T-helper 1 cell (primary cell): ENCODE results near the gene HIF1A.
A peak's percentile ranks its signal among the peaks of the same experiment; 100 is the strongest.
"Not testable (repeated sequence)": the region's sequence is repeated elsewhere in the genome, so short reads cannot be mapped to it uniquely, and the experiment has no call there.

Source experiments
- DNase-seq, 5 donors: peaks; one replicate each; pipeline ENCODE4 v3.0.0-alpha.2; 2012 to 2020

HIF1A gene

DNA sequence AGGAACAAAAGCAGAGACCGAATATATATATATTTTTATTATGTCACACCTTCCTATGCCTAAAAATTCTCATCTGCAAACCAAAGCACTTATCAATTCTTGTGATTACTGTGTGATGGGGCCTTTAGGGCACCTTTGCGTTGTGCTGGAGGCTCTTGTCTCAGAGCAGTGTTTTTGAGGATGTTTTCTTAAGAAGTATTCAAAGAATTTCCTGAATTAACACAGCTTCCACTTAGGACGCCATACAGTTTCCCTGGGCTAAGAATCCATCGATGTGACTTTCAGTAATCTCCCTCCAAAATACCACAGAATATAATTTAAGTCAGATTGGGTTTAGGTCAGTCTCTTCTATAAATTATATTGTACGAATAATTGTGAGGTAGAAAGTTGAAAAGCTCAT, 22.0 kb upstream of the HIF1A start:
- DNase-seq: no peak

DNA sequence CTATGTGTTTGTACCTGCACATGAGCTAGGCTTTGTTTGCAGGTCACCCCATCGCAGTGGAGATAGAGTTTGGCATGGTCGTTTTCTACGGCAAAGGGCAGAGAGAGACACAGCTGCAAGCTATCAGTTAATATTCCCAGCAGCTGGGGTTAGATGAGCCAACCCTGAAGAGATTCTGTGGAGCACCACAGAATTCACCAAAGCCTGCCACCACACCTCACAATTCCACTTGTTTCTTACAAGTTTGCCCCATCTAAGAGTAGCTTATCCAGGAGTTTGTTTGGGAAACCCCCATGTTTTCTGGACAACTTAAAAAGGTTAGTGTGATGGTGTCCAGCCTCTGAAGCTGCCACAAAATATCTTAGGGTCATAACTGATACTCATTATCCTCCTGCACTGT, 20.0 kb upstream of the HIF1A start:
- no peak for DNase-seq

DNA sequence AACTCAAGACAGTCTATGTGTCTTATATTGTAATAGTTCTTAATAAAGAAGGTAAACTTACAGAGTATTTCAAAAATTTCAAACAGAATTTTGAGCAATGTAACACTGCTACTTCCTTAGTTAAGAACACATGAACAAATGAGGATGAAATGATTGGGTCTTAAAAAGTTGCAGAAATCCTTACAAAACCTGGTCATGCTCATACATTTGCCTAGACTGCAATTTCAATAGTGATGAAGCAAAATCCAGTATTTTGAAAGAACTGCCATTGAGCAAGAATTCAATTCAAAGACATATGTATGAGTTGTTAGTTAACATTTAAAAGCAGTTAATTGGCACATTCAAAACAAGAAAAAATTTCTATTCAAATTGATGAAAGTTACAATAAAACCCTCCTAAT, 17.8 kb upstream of the HIF1A start:
- DNase-seq: no peak

- no peak for DNase-seq
These were observed 16.3 kb upstream of the HIF1A start for GRCh38 chr14:61678975-61679374.

GRCh38 chr14:61681413-61681812, 13.9 kb upstream of the HIF1A start:
- DNase-seq: no peak

DNA sequence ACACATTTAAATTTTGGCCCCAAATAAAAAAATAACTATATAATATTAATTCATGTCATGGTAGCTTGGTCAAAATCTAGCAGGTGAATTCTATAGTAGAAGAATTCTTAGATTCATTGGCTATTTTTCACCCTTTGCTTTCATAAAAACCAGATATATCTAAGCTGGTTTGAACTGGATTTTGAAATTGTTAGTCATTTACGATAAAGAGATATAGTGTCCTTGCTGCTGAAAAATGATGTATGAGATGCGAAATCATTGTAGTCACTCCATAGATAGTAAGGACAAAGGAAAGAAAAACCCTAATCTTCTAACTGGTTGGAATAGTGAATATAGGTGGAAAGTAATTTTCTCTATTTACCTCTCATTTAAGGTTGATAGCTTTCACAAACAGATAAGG, 12.2 kb upstream of the HIF1A start:
- DNase-seq: no peak

GRCh38 chr14:61690039-61690438, 5.3 kb upstream of the HIF1A start:
- no peak for DNase-seq

GRCh38 chr14:61690982-61691381, 4.3 kb upstream of the HIF1A start:
- no peak for DNase-seq

GRCh38 chr14:61691495-61691894, 3.8 kb upstream of the HIF1A start:
- DNase-seq: peak in 1 of 5 donors; percentile 52

- DNase-seq: no peak
These were observed 1.3 kb upstream of the HIF1A start for GRCh38 chr14:61694039-61694438.

GRCh38 chr14:61695695-61696527, 598 bp downstream of the HIF1A start:
- DNase-seq: peak; percentile 26 to 51 (median 34)

GRCh38 chr14:61696753-61697318, 1.5 kb downstream of the HIF1A start:
- no peak for DNase-seq

- DNase-seq: peak in 1 of 5 donors; percentile 25
These were observed 3.1 kb downstream of the HIF1A start for GRCh38 chr14:61698206-61698980.

- DNase-seq: no peak
These were observed 3.7 kb downstream of the HIF1A start for GRCh38 chr14:61699027-61699426.

GRCh38 chr14:61700104-61700886, 5.0 kb downstream of the HIF1A start:
- DNase-seq: no peak

DNA sequence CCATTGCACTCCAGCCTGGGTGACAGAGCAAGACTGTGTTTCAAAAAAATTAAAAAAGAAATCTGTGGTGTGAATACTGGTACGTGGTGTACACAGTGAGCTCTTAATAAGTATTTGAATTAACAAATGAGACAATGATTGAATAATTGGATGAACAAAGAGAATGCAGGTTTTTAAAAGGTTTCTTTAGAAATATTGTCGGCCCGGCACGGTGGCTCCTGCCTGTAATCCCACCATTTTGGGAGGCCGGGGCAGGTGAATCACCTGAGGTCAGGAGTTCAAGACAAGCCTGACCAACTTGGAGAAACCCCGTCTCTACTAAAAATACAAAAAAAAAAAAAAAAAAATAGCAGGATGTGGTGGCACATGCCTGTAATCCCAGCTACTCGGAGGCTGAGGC, 6.6 kb downstream of the HIF1A start:
- no peak for DNase-seq

- DNase-seq: no peak
These were observed 8.2 kb downstream of the HIF1A start for GRCh38 chr14:61703342-61704129.

DNA sequence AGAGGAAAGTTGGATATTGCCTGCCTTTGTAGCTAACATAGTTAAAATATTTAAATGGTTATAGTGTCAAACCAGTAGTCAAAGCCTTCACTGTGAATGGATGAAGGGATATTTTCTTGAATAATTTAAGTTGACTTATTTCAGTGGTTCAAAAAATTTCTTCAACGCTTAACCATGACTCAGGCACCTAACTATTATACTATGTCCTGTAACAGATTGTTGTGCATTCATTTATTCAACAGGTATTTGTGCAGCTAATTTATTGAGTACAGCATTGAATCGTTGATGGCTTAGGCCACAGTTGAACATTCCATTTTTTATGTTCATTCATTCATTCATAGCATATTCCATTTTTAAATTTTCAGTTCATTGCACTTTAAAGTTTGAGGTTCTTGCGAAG, 9.2 kb downstream of the HIF1A start:
- DNase-seq: no peak

DNA sequence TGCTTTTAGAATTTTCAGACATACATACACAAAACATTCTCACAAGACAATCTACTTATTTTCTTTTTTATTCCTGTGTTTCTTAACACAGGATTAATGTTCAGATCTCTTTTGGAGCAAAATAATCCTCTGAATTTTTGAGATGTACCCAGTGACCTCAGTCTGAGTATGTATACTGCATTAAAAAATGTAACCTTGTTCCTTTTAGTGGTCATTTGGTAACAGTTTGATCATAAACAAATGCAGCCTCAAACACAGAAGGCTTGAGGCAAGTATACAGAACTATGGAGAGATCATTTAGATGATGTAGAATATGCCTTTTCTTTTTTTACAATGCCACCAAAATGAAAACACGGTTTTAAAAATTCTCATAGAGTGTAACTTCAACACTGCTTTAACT, 9.7 kb downstream of the HIF1A start:
- DNase-seq: no peak

DNA sequence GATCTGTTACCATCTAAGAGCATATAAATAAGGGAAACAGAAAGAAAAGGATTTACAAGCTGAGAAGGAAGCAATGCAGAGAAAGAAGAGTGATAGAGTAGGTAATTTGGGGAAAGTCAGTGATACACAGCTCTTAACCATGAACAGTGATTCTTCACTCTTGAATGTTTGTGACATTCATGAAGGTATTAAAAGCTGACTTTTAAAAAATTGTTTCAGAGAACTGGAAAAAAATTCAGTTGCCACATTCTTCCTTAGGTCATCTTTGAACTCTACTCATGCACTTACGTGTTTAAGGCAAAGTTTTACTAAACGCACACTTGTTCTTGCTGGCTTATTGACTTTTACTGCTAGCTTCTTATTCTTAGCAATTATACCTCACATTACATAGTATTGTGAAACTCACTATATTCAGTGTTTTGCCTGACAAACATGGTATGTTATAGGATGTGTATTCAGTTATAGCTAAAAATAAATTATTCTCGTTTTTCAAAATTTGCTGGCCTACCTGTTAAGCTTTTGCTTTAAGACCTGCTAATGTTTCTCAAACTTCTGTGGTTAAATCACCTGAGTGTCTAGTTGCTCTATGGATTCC, 10.9 kb downstream of the HIF1A start:
- DNase-seq: no peak

GRCh38 chr14:61707774-61708173, 12.5 kb downstream of the HIF1A start:
- DNase-seq: not testable (repeated sequence)

DNA sequence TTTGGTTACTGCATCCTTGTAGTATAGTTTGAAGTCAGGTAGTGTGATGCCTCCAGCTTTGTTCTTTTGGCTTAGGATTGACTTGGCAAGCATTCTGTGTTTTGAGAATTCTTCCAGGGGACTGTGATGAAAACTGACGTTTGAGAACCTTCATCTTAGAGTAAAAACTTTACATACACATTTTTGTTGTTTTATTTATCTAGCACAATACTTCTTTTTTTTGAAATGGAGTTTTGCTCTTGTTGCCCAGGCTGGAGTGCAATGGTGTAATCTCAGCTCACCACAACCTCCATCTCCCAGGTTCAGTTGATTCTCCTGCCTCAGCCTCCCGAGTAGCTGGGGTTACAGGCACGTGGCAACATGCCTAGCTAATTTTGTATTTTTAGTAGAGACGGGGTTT, 13.4 kb downstream of the HIF1A start:
- DNase-seq: not testable (repeated sequence)
